HG03196 (cell line): Measurements from ENCODE around the gene PRKCI.
"Not testable (repeated sequence)": the region's sequence is repeated elsewhere in the genome, so short reads cannot be mapped to it uniquely, and the experiment has no call there.

ENCODE experiments used
- ATAC-seq: cut with Tn5 transposase; IDR thresholded peaks from one replicate; pipeline ENCODE4 v1.9.1; 2021; ENCODE audit not compliant: unreplicated experiment

Gene PRKCI

DNA sequence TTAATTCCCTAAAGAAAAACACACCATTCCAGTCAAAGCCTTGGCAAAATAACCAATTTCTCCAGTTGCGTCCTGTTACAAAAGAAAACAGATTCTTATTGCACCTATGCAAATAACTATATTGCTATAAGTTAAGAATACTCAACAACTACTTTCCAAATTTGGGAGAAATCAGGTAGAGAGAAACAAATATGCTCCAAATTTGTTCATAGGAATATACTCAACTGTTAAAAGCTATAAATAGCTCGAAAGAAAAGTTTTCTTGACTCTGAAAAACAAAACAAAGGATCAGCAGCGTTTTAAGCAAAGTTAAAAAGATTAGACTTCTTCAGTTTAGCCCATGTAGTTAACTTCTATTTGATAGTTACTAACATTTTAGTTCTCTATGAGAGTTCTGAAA, 115.2 kb downstream of the PRKCI start:
- ATAC-seq: no peak

GRCh38 chr3:170338690-170339340, 116.6 kb downstream of the PRKCI start:
- no peak for ATAC-seq

DNA sequence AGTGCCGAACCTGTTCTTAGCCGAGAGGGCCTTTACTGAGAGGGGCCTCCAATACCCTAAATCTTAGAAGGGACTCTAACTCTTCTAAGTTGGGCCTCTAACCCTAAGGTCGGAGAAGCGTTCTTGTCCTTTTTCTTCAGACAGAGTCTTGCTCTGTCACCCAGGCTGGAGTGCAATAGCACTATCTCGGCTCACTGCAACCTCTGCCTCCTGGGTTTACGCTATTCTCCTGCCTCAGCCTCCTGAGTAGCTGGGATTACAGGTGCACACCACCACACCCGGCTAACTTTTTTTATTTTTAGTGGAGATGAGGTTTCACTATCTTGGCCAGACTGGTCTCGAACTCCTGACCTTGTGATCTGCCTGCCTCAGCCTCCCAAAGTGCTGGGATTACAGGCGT, 120.0 kb downstream of the PRKCI start:
- not testable (repeated sequence) for ATAC-seq

DNA sequence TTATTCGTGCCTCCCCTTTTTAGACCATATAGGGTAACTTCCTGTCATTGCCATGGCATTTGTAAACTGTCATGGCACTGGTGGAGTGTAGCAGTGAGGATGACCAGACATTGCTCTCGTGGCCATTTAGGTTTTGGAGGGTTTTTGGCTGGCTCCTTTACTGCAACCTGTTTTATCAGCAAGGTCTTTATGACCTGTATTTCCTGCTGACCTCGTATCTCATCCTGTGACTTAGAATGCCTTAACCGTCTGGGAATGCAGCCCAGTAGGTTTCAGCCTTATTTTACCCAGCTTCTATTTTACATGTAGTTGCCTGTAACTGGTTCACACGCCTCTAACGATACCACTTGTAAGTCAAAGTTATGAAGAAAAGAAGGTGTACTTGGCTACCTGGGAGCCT, 121.6 kb downstream of the PRKCI start:
- ATAC-seq: not testable (repeated sequence)

- ATAC-seq: no peak
Observed at GRCh38 chr3:170344971-170345370, 122.7 kb downstream of the PRKCI start.

DNA sequence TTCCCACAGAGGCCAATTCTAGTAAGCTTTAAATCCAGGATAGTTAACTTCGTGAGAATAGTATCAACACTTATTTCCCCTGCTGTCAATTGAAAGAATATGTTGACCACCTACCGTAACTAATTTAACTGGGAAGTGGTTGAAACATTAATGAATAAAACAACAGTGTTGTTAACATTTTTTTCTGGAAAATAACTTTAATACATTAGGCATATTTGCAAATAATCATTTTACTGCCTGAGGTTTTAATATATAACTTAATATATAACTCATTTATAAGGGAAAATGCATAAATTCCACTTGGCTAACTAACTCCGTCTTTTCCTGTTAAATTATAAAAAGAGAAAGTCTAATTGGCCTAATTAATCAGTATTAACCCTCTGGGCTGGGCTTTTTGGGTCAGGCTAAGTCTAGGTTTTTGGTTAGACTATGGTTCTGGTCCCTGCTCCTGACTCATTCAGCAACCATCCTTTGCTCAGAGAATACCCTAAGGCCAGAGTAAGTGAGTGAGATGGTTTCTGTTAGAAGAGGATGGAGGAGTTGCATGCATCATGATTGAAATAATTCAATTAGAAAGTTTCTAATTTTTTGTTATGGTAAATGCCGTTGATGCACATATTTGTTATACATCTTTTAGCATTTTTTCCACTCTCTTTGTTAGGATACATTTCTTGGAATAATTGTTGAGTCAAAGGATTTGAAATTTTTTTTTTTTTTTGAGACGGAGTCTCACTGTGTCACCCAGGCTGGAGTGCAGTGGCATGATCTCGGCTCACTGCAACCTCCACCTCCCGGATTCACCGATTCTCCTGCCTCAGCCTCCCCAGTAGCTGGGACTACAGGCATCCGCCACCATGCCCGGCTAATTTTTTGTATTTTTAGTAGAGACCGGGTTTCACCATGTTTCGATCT, 124.5 kb downstream of the PRKCI start:
- no peak for ATAC-seq

GRCh38 chr3:170350515-170351413, 128.5 kb downstream of the PRKCI start:
- no peak for ATAC-seq

DNA sequence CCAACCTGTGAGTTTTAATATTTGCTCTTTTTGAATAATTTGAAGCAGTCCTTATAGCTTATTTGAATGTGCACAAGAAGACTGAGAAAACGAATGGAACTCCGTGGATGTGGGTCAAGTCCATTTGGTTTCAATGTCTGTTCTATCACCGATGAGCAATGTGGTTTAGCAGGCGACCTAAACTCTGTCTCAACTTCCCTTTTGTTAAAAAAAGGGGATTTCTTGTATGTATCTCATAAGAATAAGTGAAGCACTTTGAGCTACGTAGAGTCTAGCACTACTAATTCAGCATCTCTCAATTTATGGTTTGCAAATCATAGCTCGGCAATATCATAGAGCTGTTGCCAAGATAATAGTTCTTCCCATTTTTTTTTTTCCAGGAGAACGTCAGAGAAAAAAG, 130.7 kb downstream of the PRKCI start:
- no peak for ATAC-seq

- ATAC-seq: no peak
Observed at GRCh38 chr3:170353485-170353884, 131.3 kb downstream of the PRKCI start.

DNA sequence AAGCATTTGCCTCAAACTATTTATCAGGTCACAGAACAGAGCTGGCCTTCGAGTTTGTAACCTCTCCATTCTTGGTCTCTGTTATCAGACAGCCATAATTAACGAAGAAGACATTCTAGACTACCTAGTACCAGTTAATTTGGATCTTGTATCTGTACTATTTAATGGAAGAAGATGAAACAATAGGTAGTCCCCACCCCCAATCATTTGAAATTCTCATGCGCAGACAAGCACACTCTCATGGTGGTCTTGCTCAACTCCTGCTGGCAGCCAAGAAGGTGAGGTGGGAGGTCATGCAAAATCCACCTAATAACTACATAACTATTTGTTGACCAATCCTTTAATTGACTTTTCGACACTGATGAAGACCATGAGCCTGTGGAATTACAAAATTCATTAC, 132.5 kb downstream of the PRKCI start:
- ATAC-seq: no peak
